SKM-1 treated with dmso at 0.1 percent for 144 hours (cell line): Measurements from ENCODE around the gene SEC11A.
"Not testable (repeated sequence)": the region's sequence is repeated elsewhere in the genome, so short reads cannot be mapped to it uniquely, and the experiment has no call there.

ENCODE experiments used
- DNase-seq: peaks from one replicate; lab custom pipeline; 2025; ENCODE audit not compliant: unreplicated experiment; lab: John Stamatoyannopoulos, UW

The SEC11A gene

GRCh38 chr15:84740691-84741090 lies 24.8 kb upstream of the SEC11A start:
- no peak for DNase-seq

GRCh38 chr15:84737005-84737404 lies 21.1 kb upstream of the SEC11A start:
- DNase-seq = no peak

GRCh38 chr15:84736375-84736774 lies 20.4 kb upstream of the SEC11A start:
- DNase-seq = no peak

GRCh38 chr15:84735480-84736061 lies 19.6 kb upstream of the SEC11A start:
- not testable (repeated sequence) for DNase-seq

- DNase-seq = peak; percentile 96
Measured at GRCh38 chr15:84734794-84735479, 19.0 kb upstream of the SEC11A start.

GRCh38 chr15:84731774-84732173 lies 15.8 kb upstream of the SEC11A start:
- no peak for DNase-seq

- DNase-seq = no peak
Measured at GRCh38 chr15:84727429-84727828, 11.5 kb upstream of the SEC11A start.

- DNase-seq = peak; percentile 94
Measured at GRCh38 chr15:84725001-84725491, 9.1 kb upstream of the SEC11A start.

GRCh38 chr15:84722628-84723027 lies 6.7 kb upstream of the SEC11A start:
- no peak for DNase-seq

GRCh38 chr15:84721371-84721770 lies 5.4 kb upstream of the SEC11A start:
- no peak for DNase-seq

- no peak for DNase-seq
Measured at GRCh38 chr15:84715441-84716035, 401 bp downstream of the SEC11A start.

- DNase-seq = no peak
Measured at GRCh38 chr15:84714821-84715220, 1.1 kb downstream of the SEC11A start.

GRCh38 chr15:84714372-84714771 lies 1.6 kb downstream of the SEC11A start:
- no peak for DNase-seq

GRCh38 chr15:84703808-84704207 lies 12.1 kb downstream of the SEC11A start:
- DNase-seq = no peak

GRCh38 chr15:84702961-84703482 lies 12.9 kb downstream of the SEC11A start:
- DNase-seq = no peak

- no peak for DNase-seq
Measured at GRCh38 chr15:84699538-84700191, 16.3 kb downstream of the SEC11A start.

- DNase-seq = no peak
Measured at GRCh38 chr15:84697236-84697990, 18.5 kb downstream of the SEC11A start.

GRCh38 chr15:84696757-84697156 lies 19.2 kb downstream of the SEC11A start:
- no peak for DNase-seq

- no peak for DNase-seq
Measured at GRCh38 chr15:84690342-84690741, 25.6 kb downstream of the SEC11A start.

GRCh38 chr15:84689858-84690257 lies 26.1 kb downstream of the SEC11A start:
- no peak for DNase-seq

GRCh38 chr15:84686446-84686845 lies 29.5 kb downstream of the SEC11A start:
- not testable (repeated sequence) for DNase-seq
